Stimulated activated naive CD8-positive, alpha-beta T cell treated with anti-CD3 and anti-CD28 coated beads, Interleukin-15, Interleukin-2, amounts not matched to agents 100 U/mL and 50 U/mL, for 24 hours (primary cell): ENCODE measurements around the gene EAPP.
"Not testable (repeated sequence)": the region's sequence is repeated elsewhere in the genome, so short reads cannot be mapped to it uniquely, and the experiment has no call there.

Experiments
- ATAC-seq: fragments of 150-1000 bp; cut with Tn5 transposase; one replicate; pipeline ENCODE4 v1.10.0; 2021
- DNase-seq: peaks from one replicate; pipeline ENCODE4 v3.0.0; 2021

Gene EAPP, protein sequence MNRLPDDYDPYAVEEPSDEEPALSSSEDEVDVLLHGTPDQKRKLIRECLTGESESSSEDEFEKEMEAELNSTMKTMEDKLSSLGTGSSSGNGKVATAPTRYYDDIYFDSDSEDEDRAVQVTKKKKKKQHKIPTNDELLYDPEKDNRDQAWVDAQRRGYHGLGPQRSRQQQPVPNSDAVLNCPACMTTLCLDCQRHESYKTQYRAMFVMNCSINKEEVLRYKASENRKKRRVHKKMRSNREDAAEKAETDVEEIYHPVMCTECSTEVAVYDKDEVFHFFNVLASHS

DNA sequence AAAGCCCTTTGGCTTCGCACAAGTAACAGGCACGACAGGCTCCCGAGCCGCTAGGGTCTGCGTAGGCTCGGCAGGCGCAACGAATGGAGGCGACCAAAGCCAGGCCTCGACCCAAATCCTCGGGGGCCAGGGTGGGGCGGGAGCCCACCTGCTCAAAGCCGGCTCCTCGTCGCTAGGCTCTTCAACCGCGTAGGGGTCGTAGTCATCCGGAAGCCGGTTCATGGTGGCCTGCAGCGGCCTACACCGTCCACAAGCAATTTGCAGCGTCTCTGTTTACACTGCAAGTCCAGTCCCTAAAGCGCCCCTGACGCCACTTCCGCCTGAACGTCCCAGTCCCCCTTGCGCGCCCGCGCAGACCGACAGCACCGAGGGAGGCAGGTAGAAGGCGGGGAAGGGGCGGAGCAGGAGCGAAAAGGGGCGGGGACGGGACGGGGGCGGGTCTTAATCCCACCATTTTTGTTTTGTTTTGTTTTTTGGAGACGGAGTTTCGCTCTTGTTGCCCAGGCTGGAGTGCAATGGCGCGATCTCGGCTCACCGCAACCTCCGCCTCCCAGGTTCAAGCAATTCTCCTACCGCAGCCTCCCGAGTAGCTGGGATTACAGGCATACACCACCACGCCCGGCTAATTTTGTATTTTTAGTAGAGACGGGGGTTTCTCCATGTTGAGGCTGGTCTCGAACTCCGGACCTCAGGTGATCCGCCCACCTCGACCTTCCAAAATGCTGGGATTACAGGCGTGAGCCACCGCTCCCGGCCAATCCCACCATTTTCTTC, at the start of gene EAPP:
TSS of gene EAPP (minus strand) at position 295 of the 774 bp plus-strand sequence. CDS start at position 222, 73 bp downstream.
- ATAC-seq (peak; percentile 100), DNase-seq (peak; percentile 95)

- ATAC-seq = no peak
Measured at GRCh38 chr14:34583525-34583924, 44.0 kb upstream of the EAPP start.

DNA sequence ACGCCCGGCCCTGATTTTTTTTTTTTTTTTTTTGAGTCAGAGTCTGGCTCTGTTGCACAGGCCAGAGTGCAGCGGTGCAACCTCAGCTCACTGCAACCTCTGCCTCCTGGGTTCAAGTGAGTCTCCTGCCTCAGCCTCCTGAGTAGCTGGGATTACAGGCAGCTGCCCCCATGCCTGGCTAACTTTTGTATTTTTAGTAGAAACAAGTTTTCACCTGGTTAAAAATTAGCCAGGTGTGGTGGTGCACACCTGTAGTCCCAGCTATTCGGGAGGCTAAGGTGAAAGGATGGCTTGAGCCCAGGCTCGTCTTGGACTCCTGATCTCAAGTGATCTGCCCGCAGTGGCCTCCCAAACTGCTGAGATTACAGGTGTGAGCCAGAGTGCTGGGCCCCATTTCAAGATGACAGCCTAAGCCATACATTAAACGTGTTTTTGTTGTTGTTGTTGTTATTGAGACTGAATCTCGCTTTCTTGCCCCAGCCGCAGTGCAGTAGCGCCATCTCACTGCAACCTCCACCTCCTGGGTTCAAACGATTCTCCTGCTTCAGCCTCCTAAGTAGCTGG, 42.7 kb upstream of the EAPP start:
- no peak for ATAC-seq

More at GRCh38 chr14:34583525-34583924, 44.0 kb upstream of the EAPP start:
- no peak for DNase-seq

GRCh38 chr14:34580381-34580780, 40.9 kb upstream of the EAPP start:
- DNase-seq (no peak), ATAC-seq (no peak)

More for the DNA sequence above, 42.7 kb upstream of the EAPP start:
- DNase-seq = no peak

- no peak for DNase-seq
- no peak for ATAC-seq
Measured at GRCh38 chr14:34571771-34572170, 32.3 kb upstream of the EAPP start.

DNA sequence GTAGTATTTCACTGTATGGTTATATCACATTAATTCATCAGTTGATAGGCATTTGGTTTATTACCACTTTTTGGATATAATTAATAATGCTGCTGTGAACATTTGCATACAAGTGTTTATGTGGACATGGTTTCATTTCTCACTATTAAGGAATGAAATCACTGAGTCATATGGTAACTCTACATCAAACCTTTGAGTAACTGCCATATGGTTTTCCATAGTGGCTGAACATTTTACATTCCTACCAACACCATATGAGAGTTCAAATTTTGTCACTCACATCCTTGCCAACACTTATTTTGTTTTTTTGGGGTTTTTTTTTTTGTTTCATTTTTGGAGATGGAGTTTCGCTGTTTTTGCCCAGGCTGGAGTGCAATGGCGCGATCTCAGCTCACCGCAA, 30.2 kb upstream of the EAPP start:
- DNase-seq = no peak
- no peak for ATAC-seq

- ATAC-seq = no peak
- DNase-seq = no peak
Measured at GRCh38 chr14:34568803-34569202, 29.3 kb upstream of the EAPP start.

DNA sequence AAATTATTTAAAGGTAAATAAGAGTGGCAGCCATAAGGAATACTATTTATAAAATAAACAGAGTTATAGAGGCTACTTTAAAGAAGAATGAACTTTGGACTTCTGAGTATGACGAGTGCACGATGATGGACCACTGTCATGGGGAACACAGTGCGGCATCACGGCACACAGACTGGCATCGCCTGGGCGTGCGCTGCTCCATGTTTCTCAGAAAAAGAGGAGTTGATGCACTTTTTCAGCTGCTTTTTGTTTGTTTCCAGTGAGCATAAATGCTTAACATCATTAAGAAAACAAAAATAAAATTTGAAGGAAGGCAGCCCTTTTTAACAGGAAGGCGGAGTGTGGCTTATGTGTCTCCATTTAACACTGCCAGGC, 23.3 kb upstream of the EAPP start:
- ATAC-seq (no peak), DNase-seq (no peak)

GRCh38 chr14:34562037-34562775, 22.7 kb upstream of the EAPP start:
- not testable (repeated sequence) for DNase-seq, ATAC-seq

- not testable (repeated sequence) for DNase-seq
- ATAC-seq = peak; percentile 62
Measured at GRCh38 chr14:34556498-34556829, 17.0 kb upstream of the EAPP start.

GRCh38 chr14:34555583-34556497, 16.3 kb upstream of the EAPP start:
- ATAC-seq = peak; percentile 84
- DNase-seq = not testable (repeated sequence)

DNA sequence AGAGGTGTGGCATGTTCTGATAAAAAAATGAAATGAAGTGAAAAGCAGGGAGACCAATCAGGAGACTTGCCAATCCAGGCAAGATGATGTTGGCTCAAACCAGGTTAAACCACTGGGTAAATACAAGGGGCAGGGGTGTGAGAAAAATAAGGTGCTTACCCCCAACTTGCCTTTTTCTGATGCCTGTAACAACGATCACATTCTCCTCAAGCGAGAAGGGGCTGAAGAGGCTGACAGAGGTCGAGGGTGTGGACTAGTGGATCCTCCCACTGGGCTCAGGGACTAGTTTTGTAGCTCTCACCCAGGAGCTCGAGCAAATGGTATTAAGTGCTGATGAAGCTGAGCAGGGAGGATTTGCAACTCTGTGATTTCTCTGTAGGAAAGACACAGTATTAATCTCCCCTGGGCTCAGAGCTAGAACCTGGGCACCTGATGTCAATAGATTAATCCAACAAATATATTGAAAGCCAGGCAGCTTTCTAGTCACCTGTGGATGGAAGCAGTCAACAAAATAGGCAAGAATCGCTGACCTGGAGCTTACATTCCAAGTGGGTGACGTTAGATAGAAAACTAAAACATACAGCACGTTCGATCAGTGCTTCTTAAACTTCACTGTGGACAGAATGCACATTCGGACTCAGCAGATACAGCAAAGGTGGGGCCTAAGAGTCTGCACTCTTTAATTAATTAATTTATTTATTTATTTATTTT, 15.2 kb upstream of the EAPP start:
- DNase-seq (no peak), ATAC-seq (no peak)

GRCh38 chr14:34549276-34549966, 9.9 kb upstream of the EAPP start:
- not testable (repeated sequence) for ATAC-seq, DNase-seq

DNA sequence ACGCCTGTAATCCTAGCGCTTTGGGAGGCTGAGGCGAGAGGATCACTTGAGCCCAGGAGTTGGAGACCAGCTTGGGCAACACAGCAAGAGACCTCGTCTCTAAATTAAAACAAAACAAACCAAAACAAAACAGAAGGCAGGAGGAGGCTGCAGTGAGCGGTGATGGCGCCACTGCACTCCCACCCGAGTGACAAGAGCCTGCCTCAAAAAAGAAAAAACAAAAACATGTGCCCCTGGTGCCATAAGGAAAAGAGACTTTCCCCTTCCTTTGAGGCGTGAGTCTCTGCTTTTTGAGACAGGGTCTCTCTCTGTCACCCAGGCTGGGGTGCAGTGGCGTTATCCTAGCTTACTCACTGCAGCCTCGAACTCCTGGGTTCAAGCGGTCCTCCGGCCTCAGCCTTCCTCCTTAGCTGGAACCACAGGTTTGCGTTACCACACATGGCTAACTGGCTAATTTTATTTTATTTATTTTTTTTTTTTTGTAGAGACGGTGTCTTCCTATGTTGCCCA, 9.0 kb upstream of the EAPP start:
- ATAC-seq (no peak), DNase-seq (no peak)

DNA sequence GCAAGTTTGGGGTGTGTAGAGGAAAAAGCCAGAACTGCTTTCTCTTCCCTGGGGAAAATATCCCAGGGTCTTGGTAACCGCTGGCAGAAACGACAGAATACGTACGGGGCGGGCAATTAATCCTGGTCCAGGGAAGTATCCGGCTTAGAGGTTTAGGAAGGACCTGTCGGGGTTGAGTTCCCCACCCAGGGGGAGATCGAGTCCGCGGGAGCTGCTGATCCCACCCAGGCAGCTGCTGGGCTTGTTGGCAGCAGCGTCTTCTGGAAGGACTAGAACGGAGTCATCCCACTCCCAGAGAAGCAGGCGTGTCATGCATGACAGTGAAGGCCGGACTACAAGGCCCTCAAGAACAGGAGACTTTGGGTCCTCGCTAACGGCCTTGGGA, 7.6 kb upstream of the EAPP start:
- ATAC-seq = peak; percentile 72
- not testable (repeated sequence) for DNase-seq

DNA sequence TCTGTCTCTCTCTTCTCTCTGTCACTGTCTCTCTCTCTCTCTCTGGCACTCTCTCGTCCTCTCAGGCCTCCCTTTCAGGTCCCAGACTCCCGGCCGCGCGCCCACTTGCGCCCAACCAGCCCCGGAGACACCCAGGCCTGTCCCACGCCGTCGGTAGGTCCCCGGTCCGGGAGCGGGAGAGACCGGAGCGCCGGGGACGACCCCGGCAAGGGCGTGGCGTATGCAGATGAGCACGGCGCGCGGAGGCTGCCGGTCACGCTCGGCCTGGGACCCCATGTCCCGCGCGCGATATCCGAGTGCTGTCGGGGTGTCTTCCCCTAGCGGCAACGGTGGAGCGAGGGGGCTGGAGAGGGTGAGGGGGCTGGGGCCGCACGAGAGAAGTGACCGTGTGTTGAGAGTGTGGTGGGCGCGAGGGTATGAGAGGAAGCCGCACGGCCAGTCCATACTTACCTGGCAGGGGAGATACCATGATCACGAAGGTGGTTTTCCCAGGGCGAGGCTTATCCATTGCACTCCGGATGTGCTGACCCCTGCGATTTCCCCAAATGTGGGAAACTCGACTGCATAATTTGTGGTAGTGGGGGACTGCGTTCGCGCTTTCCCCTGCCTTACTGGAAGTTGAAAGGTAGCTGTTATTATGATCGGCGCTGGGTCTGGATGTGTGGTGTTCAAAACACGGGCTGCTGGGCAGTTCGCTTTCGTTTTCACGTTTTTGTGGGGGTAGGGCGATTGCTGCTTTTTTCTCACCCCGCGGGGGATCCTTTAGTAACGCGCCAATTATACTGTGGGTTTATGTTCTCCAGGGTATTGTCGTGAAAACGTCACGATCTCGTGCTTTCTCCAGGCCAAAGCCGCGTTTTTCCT, 7.0 kb upstream of the EAPP start:
- DNase-seq = not testable (repeated sequence)
- ATAC-seq = peak; percentile 84

DNA sequence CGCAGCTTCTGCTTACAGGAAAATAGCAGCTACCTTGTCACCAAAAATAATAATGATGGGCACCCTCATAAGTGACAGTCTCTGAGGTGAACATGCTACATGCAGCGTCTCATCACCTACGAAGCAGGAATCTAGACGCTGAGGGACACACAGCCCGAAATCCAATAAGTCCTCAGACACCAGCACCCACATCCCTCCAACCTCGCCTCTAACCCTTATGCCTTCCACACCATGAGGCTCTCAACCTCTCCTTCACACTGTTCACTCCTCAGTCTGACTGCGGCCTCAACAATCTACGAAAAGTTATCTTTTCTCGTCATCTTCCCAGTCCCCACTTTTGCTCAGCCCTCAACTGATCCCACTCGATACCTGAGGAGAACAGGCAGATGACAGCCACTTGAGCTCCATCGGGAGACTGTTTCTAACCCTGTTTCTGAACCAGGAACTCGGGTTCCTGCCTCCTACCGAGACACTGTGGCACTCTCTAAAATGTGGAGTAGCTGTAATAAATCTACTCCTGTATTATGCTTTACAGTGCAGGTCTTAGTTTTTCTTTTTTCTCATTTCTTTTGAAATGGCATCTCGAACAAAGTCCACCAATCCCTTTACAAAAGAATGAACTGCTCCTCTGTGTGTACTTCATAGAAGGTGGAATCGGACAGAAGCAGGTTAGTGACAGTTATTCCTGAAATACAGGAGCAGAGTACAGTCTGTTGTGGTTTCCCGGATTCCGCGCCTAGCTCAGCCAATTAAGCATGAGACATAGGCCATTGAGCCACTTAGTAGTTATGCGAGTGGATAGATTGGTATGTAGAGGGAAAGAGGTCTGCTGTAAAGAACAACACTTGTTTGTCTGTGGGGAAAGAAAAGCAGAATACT, 919 bp upstream of the EAPP start:
- ATAC-seq = not testable (repeated sequence)

DNA sequence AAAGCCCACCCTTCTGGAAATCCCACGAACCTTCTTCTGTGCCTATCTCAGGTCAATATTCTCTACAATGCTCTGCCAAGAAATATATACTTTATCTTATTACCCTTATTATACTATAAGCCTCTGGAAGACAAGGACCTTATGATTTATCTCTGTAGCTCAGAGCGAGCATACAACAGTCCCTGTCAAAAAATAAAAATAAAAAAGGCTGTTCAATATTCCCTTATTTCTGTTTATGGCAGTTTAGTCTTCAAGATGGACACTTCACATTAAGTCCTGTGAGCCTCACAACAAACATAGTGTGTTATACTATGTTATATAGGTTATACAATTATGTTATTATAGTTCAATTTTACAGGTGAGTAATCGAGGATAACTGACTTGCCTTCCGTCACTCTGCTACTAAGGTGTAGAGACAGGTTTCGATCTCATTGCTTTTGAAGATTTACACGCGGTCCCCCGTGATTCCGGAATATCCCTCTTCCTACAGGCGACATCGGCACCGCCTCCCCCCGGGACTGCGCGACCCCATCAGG, 562 bp downstream of the EAPP start:
- DNase-seq = no peak

More for the DNA sequence above, 919 bp upstream of the EAPP start:
- not testable (repeated sequence) for DNase-seq

More for the DNA sequence above, 562 bp downstream of the EAPP start:
- ATAC-seq = no peak
